Loucy (cell line): ENCODE measurements around the gene RAB15.

Experiments used
- H2AFZ ChIP-seq: fragments of 200-600 bp; sonication (generic); 2 replicates; pipeline ENCODE4 v1.6.0; 2016; ENCODE audit warnings: antibody characterized with exemption, mild to moderate bottlenecking, low read length, moderate library complexity
- H3F3A ChIP-seq: fragments of 200-600 bp; 2 replicates; pipeline ENCODE4 v1.6.0; 2016; ENCODE audit warnings: antibody characterized with exemption, low read depth, mild to moderate bottlenecking
- H3K27me3 ChIP-seq: fragments of 200-600 bp; sonication (generic); 2 replicates; pipeline ENCODE4 v1.6.1; 2014; ENCODE audit warnings: low read length, mild to moderate bottlenecking; ENCODE audit not compliant: insufficient read depth, poor library complexity, severe bottlenecking
- H3K36me3 ChIP-seq: fragments of 200-600 bp; sonication (generic); 2 replicates; pipeline ENCODE4 v1.6.1; 2016; ENCODE audit warnings: low read length; ENCODE audit not compliant: insufficient read depth
- H3K4me1 ChIP-seq: fragments of 200-600 bp; sonication (generic); 2 replicates; pipeline ENCODE4 v1.5.1; 2014; ENCODE audit warnings: low read length, mild to moderate bottlenecking; ENCODE audit not compliant: insufficient read depth, poor library complexity, severe bottlenecking
- H3K4me2 ChIP-seq: fragments of 200-600 bp; sonication (generic); 2 replicates; pipeline ENCODE4 v1.6.0; 2014; ENCODE audit warnings: antibody characterized with exemption, low read length, low read depth, mild to moderate bottlenecking; ENCODE audit not compliant: poor library complexity, severe bottlenecking
- H3K4me3 ChIP-seq: fragments of 200-600 bp; sonication (generic); 2 replicates; pipeline ENCODE4 v1.5.1; 2014; ENCODE audit warnings: low read length, mild to moderate bottlenecking, mixed read lengths; ENCODE audit not compliant: poor library complexity, severe bottlenecking
- H3K79me2 ChIP-seq: fragments of 200-600 bp; sonication (generic); 2 replicates; pipeline ENCODE4 v1.6.1; 2014; ENCODE audit warnings: low read length; ENCODE audit not compliant: insufficient read depth
- H3K9ac ChIP-seq: fragments of 200-600 bp; sonication (generic); 2 replicates; pipeline ENCODE4 v1.6.0; 2014; ENCODE audit warnings: mild to moderate bottlenecking, low read depth, low read length, moderate library complexity; ENCODE audit not compliant: poor library complexity, severe bottlenecking
- H3K9me2 ChIP-seq: fragments of 200-600 bp; sonication (generic); replicated peaks from 2 replicates; pipeline ENCODE4 v1.6.1; 2016; ENCODE audit warnings: low read depth, low read length, mixed read lengths
- H3K9me3 ChIP-seq: fragments of 200-600 bp; sonication (generic); 2 replicates; pipeline ENCODE4 v1.6.1; 2014; ENCODE audit warnings: mild to moderate bottlenecking, antibody characterized with exemption, low read length, low read depth; ENCODE audit not compliant: insufficient read depth
- H4K20me1 ChIP-seq: fragments of 200-600 bp; sonication (generic); 2 replicates; pipeline ENCODE4 v1.6.0; 2014; ENCODE audit warnings: antibody characterized with exemption, low read length, mild to moderate bottlenecking; ENCODE audit not compliant: insufficient read depth, poor library complexity, severe bottlenecking
- EZH2phosphoT487 ChIP-seq: fragments of 200-600 bp; IDR thresholded peaks from 2 replicates; pipeline ENCODE4 v1.6.1; 2018; ENCODE audit warnings: antibody characterized with exemption, mild to moderate bottlenecking, moderate library complexity, borderline replicate concordance
- TF ChIP-seq, protein P1 (sequence below): fragments of 200-600 bp; sonication (generic); conservative IDR thresholded peaks from 2 replicates; pipeline ENCODE4 v1.5.1; 2014; ENCODE audit warnings: mild to moderate bottlenecking, antibody characterized with exemption, low read length

RAB15 gene

DNA sequence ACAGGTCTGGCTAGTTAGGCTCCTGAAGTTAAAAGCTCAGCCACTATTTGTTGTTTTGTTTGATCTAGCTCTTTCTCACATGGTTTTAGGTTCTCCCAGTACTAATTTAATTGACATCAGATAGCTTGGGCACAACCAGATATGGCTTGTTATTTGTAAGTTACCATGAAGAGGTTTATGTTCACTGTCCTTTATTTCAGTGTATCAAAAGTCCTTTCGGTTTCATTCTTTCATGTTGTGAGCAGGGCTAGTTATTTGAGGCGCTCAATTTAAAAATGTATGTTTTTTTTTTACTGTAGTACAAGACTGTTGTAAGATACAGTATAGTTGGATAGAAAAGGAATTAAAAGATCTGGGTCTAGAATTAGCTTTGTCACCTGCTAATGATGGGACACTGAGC lies 36.6 kb downstream of the RAB15 start:
- Histone ChIP-seq H3K27me3 (no peaks in the 10 kb centered on the region), H3K4me2 (no peak overlapping the region), H3K36me3 (peaks cover 36% of the 10 kb centered on the region; the same call in 1 of the 2 replicates), H3K9ac (no peak overlapping the region), H3F3A (no peaks in the 10 kb centered on the region), H3K9me2 (no peaks in the 10 kb centered on the region), H4K20me1 (no peaks in the 10 kb centered on the region), H3K4me1 (peaks cover 12% of the 10 kb centered on the region), H3K9me3 (no peaks in the 10 kb centered on the region), H3K4me3 (no peak overlapping the region), H2AFZ (no peak overlapping the region), H3K79me2 (peaks cover 6% of the 10 kb centered on the region; the same call in 1 of the 2 replicates)
- TF ChIP-seq, protein P1, sequence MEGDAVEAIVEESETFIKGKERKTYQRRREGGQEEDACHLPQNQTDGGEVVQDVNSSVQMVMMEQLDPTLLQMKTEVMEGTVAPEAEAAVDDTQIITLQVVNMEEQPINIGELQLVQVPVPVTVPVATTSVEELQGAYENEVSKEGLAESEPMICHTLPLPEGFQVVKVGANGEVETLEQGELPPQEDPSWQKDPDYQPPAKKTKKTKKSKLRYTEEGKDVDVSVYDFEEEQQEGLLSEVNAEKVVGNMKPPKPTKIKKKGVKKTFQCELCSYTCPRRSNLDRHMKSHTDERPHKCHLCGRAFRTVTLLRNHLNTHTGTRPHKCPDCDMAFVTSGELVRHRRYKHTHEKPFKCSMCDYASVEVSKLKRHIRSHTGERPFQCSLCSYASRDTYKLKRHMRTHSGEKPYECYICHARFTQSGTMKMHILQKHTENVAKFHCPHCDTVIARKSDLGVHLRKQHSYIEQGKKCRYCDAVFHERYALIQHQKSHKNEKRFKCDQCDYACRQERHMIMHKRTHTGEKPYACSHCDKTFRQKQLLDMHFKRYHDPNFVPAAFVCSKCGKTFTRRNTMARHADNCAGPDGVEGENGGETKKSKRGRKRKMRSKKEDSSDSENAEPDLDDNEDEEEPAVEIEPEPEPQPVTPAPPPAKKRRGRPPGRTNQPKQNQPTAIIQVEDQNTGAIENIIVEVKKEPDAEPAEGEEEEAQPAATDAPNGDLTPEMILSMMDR = no peak
- no peak for TF ChIP-seq EZH2phosphoT487

- no peak overlapping the region for H3K9ac ChIP-seq
- TF ChIP-seq, protein P1 = no peak
- no peak for TF ChIP-seq EZH2phosphoT487
- H3K9me2 ChIP-seq = no peaks in the 10 kb centered on the region
- H3K4me2 ChIP-seq = no peak overlapping the region
- no peaks in the 10 kb centered on the region for H3K27me3 ChIP-seq
- H3K4me1 ChIP-seq = peaks cover 23% of the 10 kb centered on the region
- no peak overlapping the region for H3K4me3 ChIP-seq
- H3K9me3 ChIP-seq = no peaks in the 10 kb centered on the region
- peaks cover 36% of the 10 kb centered on the region; the same call in 1 of the 2 replicates for H3K36me3 ChIP-seq
- no peaks in the 10 kb centered on the region for H4K20me1 ChIP-seq
- no peaks in the 10 kb centered on the region for H3F3A ChIP-seq
- no peak overlapping the region for H2AFZ ChIP-seq
- peaks cover 13% of the 10 kb centered on the region; the same call in 1 of the 2 replicates for H3K79me2 ChIP-seq
These were observed 37.7 kb downstream of the RAB15 start for GRCh38 chr14:64934338-64934929.

DNA sequence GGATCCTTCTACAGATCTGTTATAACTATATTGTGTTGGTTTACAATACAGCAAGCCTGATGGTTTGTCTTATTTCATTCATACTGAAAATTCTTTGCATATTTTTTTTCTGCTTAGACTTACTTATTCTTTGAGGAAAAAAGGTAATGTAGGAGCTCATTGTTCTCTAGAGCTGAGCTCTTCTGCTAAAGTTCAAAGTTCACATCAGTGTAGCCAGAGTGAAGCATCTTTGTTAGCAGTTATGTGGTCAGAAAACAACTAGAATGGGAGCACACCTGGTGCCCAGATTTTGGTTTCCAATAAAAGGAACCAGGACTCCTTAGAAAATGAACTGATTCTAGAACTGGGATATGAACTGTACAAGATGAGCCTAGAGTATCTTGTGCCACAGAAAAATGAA lies 39.9 kb downstream of the RAB15 start:
- Histone ChIP-seq H4K20me1 (no peaks in the 10 kb centered on the region), H3K27me3 (no peaks in the 10 kb centered on the region), H3K36me3 (peaks cover 34% of the 10 kb centered on the region; the same call in 1 of the 2 replicates), H3K9me2 (no peaks in the 10 kb centered on the region), H2AFZ (no peak overlapping the region), H3F3A (peaks cover 15% of the 10 kb centered on the region), H3K4me1 (peaks cover 41% of the 10 kb centered on the region), H3K9me3 (no peaks in the 10 kb centered on the region), H3K9ac (no peak overlapping the region), H3K79me2 (peaks cover 13% of the 10 kb centered on the region; the same call in 1 of the 2 replicates), H3K4me2 (no peak overlapping the region), H3K4me3 (no peak overlapping the region)
- TF ChIP-seq, protein P1 = no peak
- TF ChIP-seq EZH2phosphoT487 = no peak
